ENCODE measurements around the gene SETD4.

- TF ChIP-seq EZH2 (IDR thresholded peaks at IDR 0.05) (peak; percentile 32), EZH2phosphoT487 (IDR thresholded peaks at IDR 0.05) (no peak), CTCF (IDR thresholded peaks at IDR 0.05) (no peak)
These were observed at the start of gene SETD4 for GRCh38 chr21:36060159-36060921.

Data from neural progenitor cell (in vitro differentiated cells).